OCI-M2 (cell line): ENCODE results near the gene SSBP3.

ENCODE experiments used
- DNase-seq: peaks from one replicate; lab custom pipeline; 2025; ENCODE audit not compliant: unreplicated experiment; lab: John Stamatoyannopoulos, UW

The SSBP3 gene

DNA sequence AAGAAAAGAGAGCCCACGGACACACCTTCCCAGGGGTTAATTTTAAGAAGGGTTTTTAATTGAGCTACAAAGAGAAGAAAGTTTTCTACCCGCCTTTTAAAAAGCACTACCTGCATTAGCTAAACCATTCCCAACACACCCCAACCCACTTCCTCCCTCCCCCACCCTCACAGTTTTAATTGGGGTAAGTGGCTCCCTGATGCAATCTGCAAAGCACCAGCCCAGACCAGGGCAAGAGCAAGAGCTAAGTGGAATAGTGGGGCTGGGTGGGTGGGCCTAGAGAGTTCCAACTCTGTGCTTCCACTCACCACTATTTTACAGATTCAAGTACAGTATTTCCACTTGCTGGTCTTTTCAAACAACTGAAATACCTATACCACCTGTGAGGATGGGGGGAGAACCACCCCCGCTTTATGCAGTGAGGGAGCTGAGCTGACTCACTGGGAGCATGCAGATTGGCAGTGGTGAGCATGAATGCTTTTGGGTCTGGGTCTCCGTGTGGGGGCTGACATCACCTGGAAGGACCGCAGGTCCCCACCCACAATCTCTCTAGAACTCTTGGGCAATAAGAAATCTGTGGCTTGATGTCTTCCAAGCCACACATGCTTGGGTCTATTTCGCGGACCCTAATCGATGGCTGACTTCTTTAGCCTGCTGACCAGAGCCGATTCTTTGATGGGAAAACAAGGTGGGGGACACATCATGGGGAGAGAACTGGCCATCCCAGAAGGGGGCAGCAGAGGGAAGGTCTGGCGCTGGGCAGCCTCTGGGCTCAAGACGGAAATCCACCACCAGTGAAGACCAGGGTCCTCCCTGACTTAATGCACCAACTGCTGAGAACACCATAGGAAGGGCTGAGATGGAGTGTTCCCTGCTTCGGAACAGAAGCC, 95.5 kb downstream of the SSBP3 start:
- no peak for DNase-seq

DNA sequence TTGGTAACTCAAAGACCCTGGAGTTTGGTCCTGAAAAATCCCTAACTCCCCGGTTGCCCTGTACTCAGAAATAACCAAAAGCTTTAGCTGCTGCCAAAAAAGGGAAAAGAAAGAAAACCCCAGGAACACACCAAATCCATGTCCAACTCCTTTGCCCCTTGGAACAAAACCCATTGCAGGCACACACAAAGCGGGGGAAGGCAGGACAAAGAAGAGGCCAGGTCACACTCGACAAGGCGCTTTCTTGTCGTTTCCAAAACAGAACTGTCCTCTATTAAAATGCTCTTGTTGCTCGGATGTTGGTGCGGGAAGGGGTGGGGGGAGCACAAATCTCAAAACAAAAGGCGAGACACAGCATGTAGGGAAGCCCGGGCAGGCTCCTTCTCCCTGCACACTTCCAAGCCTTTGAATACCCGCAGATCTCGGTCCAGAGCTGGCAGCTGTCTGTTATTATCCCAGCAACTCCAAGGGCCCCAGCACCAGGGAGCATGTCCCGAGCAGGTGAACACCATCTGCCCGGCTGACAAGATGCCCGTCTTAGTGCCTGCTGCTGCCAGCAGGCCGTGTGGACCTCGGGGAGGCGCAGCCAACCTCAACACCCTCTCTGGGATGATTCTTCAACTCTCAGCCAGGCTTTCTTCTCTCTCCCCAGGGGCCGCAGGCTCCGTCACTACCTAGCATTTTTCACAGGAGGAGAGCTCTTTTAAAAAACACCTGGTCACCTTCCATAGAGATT, 96.4 kb downstream of the SSBP3 start:
- DNase-seq = no peak

- DNase-seq = no peak
These were observed 98.9 kb downstream of the SSBP3 start for GRCh38 chr1:54307305-54307704.

- DNase-seq = no peak
These were observed 100.2 kb downstream of the SSBP3 start for GRCh38 chr1:54305906-54306514.

- DNase-seq = no peak
These were observed 101.7 kb downstream of the SSBP3 start for GRCh38 chr1:54304518-54304917.

- DNase-seq = no peak
These were observed 103.0 kb downstream of the SSBP3 start for GRCh38 chr1:54302951-54303843.

DNA sequence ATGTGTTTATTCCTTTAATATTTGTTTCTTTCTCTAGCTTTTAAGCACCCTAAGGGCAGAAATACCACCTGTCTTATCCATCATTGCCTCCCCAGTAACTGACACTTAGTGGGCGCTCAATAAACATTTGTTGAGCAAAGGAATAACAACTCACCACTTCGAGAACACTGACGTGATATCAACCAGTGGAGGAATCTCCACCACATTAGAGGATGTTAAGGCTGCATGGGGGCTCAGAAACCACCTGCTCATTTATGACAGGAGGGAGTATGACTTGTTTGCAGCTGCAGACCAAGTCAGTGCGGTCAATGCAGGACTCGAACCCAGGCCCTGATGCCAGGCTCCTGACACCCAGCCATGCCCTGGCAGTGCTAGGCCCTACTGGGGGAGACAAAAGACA, 103.6 kb downstream of the SSBP3 start:
- DNase-seq = no peak

- no peak for DNase-seq
These were observed 104.7 kb downstream of the SSBP3 start for GRCh38 chr1:54301497-54301896.

GRCh38 chr1:54300401-54300800, 105.8 kb downstream of the SSBP3 start:
- no peak for DNase-seq

- DNase-seq = no peak
These were observed 107.2 kb downstream of the SSBP3 start for GRCh38 chr1:54299037-54299436.

GRCh38 chr1:54298284-54299033, 107.7 kb downstream of the SSBP3 start:
- no peak for DNase-seq

DNA sequence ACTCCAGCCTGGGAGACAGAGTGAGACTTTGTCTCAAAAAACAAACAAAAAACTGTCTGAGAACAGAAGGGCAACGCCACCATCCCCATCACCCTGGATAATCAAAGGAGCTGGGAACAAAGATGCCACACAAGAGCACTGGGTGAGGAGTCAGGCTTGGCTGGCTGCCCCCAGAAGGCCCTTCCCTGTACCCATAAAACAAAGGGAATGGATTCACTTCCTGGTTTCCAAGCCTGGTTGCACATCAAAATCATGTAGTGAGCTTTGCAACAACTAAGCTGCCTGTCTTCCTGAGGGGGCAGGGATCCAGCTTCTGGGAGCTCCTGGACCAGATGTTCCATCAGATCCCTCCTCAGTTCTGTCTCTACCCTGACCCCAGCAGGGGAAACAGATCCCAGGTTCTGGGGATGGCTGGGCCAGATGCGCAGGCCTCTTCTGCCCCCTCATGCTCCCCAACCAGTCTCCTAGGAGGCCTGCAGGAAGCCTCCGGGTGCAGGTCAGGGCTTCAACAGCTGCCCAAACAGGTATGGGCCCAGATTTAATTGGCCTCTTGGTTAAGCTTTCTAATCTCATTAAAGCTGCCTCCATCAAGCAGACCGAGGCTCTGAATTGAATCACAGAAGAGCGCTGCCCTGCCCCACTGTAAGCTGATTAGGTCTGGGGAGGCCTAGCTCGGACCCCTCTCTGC, 108.5 kb downstream of the SSBP3 start:
- DNase-seq = no peak

DNA sequence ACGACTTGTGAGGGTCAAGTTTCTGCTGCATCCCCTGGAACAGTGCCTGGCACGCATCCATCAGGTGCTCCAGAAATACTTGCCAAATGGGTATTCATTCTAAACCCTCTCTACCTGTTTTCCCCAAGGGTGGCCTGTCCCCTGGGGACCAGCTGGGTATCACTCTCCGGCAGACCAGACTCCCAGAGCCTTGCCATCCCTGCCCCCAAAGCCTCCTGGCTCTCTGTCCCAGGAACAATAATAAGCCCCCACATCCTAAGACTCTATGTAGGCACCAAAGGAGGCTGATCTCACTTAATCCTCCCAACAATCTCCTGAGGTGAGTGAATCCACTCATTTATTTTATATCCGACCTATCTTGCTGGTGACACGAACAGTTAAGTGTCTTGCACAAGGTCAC, 109.5 kb downstream of the SSBP3 start:
- DNase-seq = no peak

- DNase-seq = no peak
These were observed 111.3 kb downstream of the SSBP3 start for GRCh38 chr1:54294887-54295286.

DNA sequence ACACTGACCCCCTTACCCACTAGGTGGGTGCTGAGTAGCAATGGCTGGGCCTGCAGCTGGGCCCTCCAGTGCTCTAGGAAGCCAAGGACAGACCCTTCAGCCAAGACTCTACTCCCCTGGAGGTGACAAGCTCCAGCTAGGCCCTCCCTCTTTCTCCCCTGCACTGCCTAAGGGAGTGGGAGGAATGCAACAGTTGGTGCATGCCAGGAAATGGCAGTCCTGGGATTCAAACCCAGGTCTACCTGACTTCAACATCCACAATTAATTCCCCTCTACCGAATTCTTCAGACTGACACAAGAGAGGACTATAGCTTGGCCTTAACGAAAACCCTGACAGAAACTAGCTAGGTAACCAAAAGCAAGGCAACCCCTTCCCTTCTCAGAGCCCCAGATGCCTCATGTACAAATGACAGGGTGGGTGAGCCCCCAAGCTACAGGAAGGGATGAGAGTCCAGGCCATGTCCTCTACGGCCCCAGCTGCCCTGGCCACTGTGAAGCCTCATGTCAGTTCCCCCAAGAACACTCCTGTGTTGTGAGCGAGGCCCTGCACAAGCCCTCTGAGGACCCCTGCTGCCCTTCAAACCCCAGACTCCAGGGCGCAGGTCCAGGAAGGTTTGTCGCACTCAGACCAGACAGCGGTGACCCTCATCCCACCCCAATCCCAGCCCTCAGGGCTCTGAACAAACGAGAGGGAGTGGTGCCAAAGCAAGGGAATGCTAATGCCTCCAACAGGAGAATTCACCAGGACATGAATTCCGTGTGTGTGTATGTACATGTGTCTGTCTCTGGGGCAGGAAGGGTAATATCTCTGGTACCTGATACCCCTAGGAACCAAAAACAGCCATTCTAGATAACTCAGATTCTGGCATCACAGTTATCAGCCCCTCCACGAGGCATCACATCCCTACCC, 113.9 kb downstream of the SSBP3 start:
- no peak for DNase-seq

GRCh38 chr1:54291276-54292001, 114.8 kb downstream of the SSBP3 start:
- no peak for DNase-seq

GRCh38 chr1:54290506-54291184, 115.5 kb downstream of the SSBP3 start:
- no peak for DNase-seq
